Measurements from ENCODE around the gene RDM1.
"Not testable (repeated sequence)": the region's sequence is repeated elsewhere in the genome, so short reads cannot be mapped to it uniquely, and the experiment has no call there.

Gene RDM1

DNA sequence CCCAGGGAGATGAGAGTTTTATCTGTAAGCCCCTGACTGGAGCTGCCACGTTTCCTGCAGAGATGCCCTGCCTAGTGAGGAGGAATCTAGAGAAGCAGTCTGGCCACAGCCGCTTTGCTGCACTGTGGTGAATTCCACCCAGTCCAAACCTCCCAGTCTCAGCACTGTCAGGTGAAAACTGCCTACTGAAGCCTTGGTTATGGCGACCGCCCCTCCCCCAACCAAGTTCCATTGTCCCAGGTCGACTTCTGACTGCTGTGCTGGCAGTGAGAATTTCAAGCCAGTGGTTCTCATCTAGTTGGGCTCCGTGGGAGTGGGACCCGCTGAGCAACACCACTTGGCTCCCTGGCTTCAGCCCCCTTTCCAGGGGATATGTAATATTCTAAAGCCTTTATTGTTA, 23.1 kb upstream of the RDM1 start:
- Histone ChIP-seq H3K9ac (ENCODE audit: low read length) (no peak overlapping the region), H3K27ac (ENCODE audit: low read length) (no peak overlapping the region), H3K4me1 (ENCODE audit: control insufficient read depth, low read depth, low read length) (peaks cover 6% of the 10 kb centered on the region), H3K36me3 (ENCODE audit: control insufficient read depth, low read depth, low read length) (no peaks in the 10 kb centered on the region), H3K27me3 (ENCODE audit: control insufficient read depth, insufficient read depth, low read length) (no peaks in the 10 kb centered on the region), H3K9me3 (ENCODE audit: control insufficient read depth, low read depth, low read length) (no peaks in the 10 kb centered on the region), H3K4me3 (ENCODE audit: low read length) (no peak overlapping the region)

DNA sequence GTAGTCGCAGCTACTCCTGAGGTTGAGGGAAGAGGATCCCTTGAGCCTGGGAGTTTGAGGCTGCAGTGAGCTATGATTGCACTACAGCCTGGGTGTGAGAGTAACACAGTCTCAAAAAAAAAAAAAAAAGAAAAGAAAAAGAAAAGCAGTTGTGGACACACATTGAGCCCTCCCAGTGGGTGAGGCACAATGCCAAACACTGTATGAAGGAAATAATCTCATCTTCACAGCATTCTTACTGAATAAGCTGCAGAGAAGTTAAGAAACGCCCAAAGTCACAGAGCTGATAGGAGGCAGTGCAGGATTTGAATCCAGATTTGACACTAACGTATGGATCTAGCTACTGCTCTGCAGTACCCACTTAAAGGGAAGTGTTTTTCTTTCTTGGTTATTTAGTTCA, 18.8 kb upstream of the RDM1 start:
- peaks cover 6% of the 10 kb centered on the region for H3K4me1 ChIP-seq (ENCODE audit: control insufficient read depth, low read depth, low read length)
- H3K4me3 ChIP-seq (ENCODE audit: low read length) = no peak overlapping the region
- H3K27me3 ChIP-seq (ENCODE audit: control insufficient read depth, insufficient read depth, low read length) = no peaks in the 10 kb centered on the region
- no peaks in the 10 kb centered on the region for H3K36me3 ChIP-seq (ENCODE audit: control insufficient read depth, low read depth, low read length)
- no peaks in the 10 kb centered on the region for H3K9me3 ChIP-seq (ENCODE audit: control insufficient read depth, low read depth, low read length)
- no peak overlapping the region for H3K9ac ChIP-seq (ENCODE audit: low read length)
- no peak overlapping the region for H3K27ac ChIP-seq (ENCODE audit: low read length)

DNA sequence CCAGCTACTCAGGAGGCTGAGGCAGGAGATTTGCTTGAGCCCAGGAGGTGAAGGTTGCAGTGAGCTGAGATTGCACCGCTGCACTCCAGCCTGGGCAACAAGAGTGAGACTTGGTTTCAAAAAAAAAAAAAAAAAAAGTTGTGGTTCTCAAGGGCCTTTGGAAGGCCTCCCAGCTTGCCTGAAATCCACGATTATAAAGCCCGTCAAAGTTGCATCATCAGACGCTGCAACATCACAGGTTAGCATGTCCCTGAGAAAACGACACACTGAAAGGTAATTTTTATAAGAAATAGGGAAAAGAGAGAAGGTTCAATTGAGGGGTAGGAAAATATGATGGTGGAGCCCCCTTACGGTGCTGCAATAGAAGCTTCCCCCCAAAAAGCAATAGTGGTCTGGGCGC, 17.5 kb upstream of the RDM1 start:
- H3K9me3 ChIP-seq (ENCODE audit: control insufficient read depth, low read depth, low read length) = no peaks in the 10 kb centered on the region

DNA sequence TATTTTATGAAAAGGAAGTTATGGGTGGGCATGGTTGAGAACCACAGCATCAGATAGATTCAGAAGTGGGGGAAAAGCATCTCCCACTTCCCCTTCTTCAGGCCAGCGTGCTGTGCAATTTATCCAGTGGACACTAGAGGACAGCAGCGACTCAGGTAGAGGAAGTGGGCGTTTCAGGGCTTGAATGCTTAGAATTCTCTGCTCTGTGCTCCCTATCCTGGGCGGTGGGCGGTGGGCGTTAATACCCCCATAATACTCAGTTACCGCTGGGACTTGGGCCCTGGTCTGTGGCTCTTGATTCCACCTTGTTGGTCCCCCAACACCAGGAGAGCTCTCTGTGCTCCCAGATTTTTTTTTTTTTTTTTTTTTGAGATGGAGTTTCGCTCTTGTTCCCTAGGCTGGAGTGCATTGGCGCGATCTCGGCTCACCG, 16.6 kb upstream of the RDM1 start:
- Histone ChIP-seq H3K4me3 (ENCODE audit: low read length) (no peak overlapping the region), H3K9ac (ENCODE audit: low read length) (no peak overlapping the region), H3K9me3 (ENCODE audit: control insufficient read depth, low read depth, low read length) (no peaks in the 10 kb centered on the region), H3K36me3 (ENCODE audit: control insufficient read depth, low read depth, low read length) (no peaks in the 10 kb centered on the region), H3K4me1 (ENCODE audit: control insufficient read depth, low read depth, low read length) (no peaks in the 10 kb centered on the region), H3K27ac (ENCODE audit: low read length) (no peak overlapping the region), H3K27me3 (ENCODE audit: control insufficient read depth, insufficient read depth, low read length) (no peaks in the 10 kb centered on the region)

More for the DNA sequence above, 17.5 kb upstream of the RDM1 start:
- H3K4me1 ChIP-seq (ENCODE audit: control insufficient read depth, low read depth, low read length) = no peaks in the 10 kb centered on the region
- no peak overlapping the region for H3K4me3 ChIP-seq (ENCODE audit: low read length)
- no peak overlapping the region for H3K27ac ChIP-seq (ENCODE audit: low read length)
- H3K9ac ChIP-seq (ENCODE audit: low read length) = no peak overlapping the region
- H3K27me3 ChIP-seq (ENCODE audit: control insufficient read depth, insufficient read depth, low read length) = no peaks in the 10 kb centered on the region
- H3K36me3 ChIP-seq (ENCODE audit: control insufficient read depth, low read depth, low read length) = no peaks in the 10 kb centered on the region

DNA sequence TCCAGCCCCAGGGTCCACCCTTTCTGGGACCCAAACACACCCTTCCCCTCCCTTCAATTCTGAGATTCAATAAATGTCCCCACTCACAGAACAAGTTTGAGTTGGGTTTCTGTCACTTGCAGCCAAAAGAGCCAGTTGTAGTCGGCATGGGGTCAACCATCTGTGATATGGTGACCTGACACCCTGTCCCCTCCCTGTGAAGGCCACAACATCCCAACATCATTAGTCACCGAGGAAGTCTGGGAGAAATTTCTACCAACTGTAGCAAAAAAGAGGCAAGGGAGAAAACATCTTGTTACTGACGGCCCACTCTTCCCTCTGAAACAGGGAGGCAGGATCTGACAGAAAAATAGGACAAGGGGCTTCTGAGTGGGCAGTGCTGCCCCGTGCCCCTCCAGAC, 13.6 kb upstream of the RDM1 start:
- H3K4me3 ChIP-seq (ENCODE audit: low read length) = no peak overlapping the region
- no peaks in the 10 kb centered on the region for H3K9me3 ChIP-seq (ENCODE audit: control insufficient read depth, low read depth, low read length)
- no peaks in the 10 kb centered on the region for H3K36me3 ChIP-seq (ENCODE audit: control insufficient read depth, low read depth, low read length)

DNA sequence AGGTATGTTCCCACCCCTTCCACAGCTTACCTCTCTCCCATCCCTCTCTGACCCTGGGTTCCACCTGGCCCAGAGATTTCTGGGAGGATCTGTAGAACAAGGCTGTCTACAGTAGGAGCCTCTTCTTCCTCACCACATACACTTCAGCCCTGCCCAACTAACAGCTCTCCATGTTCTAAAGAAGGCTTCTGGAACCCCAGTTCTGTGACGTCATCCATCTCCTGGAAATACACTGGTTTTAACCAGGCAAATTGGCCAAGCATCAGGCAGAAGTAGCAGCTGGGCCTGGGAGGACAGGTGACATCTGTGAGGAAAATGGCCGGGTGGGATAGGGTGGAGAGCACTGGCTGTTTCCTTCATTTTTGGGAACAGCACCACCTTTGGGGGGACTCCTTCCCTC, 13.0 kb upstream of the RDM1 start, which contains the start of gene LYZL6:
Gene LYZL6 (minus strand): TSS at position 177 of the 400 bp plus-strand sequence. CDS start 4,357 bp downstream, outside the sequence.
- H3K4me1 ChIP-seq (ENCODE audit: control insufficient read depth, low read depth, low read length) = no peaks in the 10 kb centered on the region
- no peaks in the 10 kb centered on the region for H3K9me3 ChIP-seq (ENCODE audit: control insufficient read depth, low read depth, low read length)
- H3K4me3 ChIP-seq (ENCODE audit: low read length) = no peak within 1 kb of the TSS
- H3K27me3 ChIP-seq (ENCODE audit: control insufficient read depth, insufficient read depth, low read length) = no peaks in the 10 kb centered on the region
- H3K27ac ChIP-seq (ENCODE audit: low read length) = no peak within 1 kb of the TSS
- no peaks in the 10 kb centered on the region for H3K36me3 ChIP-seq (ENCODE audit: control insufficient read depth, low read depth, low read length)
- H3K9ac ChIP-seq (ENCODE audit: low read length) = no peak within 1 kb of the TSS

More for the DNA sequence above, 13.6 kb upstream of the RDM1 start:
- no peaks in the 10 kb centered on the region for H3K4me1 ChIP-seq (ENCODE audit: control insufficient read depth, low read depth, low read length)
- H3K27ac ChIP-seq (ENCODE audit: low read length) = no peak overlapping the region
- H3K9ac ChIP-seq (ENCODE audit: low read length) = no peak overlapping the region
- H3K27me3 ChIP-seq (ENCODE audit: control insufficient read depth, insufficient read depth, low read length) = no peaks in the 10 kb centered on the region

DNA sequence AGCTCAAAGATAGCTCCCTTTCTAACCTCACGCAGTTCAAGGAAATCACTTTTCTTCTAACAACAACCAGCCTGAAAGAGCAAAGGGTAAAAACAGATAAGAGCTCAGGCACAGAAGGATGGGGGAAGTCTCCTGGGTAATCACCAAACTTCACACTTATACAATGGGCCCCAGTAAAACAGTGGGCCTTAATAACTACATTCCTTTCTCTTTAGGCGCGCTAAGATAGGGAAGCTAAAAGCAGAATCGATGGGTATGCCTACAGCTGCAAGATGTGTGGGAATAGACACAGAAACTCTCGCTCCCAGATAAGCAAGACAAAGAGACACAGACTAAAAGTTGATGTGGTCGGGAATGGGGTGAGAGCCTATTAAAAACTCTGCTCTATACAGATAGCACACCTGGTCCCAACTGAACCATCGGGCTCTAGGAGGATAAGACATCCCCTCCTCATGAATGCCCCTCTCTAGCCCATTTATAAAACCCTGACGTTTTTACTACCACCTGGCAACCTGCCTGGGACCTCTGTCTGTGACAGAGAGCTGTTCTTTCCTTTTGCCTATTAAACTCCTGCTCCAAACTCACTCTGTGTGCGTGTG, 12.1 kb upstream of the RDM1 start:
- Histone ChIP-seq H3K9ac (ENCODE audit: low read length) (no peak overlapping the region), H3K4me3 (ENCODE audit: low read length) (no peak overlapping the region)

DNA sequence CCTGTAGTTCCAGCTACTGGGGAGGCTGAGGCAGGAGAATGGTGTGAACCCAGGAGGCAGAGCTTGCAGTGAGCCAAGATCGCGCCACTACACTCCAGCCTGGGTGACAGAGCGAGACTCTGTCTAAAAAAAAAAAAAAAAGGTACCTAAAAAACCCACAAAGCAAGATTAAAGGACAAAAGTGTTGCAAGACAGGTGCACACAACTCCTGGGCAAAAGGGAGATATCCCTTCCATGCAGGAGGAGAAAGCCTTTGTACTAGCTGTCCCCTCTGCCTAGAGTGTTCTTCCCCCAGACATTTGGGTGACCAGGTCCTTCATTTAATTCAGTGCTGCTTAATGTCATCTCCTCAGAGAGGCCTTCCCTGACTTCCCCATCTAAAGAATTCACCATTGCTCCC, 7.9 kb upstream of the RDM1 start:
- H3K4me1 ChIP-seq (ENCODE audit: control insufficient read depth, low read depth, low read length); H3K27me3 ChIP-seq (ENCODE audit: control insufficient read depth, insufficient read depth, low read length); H3K4me3 ChIP-seq (ENCODE audit: low read length); H3K36me3 ChIP-seq (ENCODE audit: control insufficient read depth, low read depth, low read length); H3K9me3 ChIP-seq (ENCODE audit: control insufficient read depth, low read depth, low read length); H3K9ac ChIP-seq (ENCODE audit: low read length); H3K27ac ChIP-seq (ENCODE audit: low read length): not testable (repeated sequence)

More for the DNA sequence above, 12.1 kb upstream of the RDM1 start:
- Histone ChIP-seq H3K4me1 (ENCODE audit: control insufficient read depth, low read depth, low read length) (no peaks in the 10 kb centered on the region), H3K27me3 (ENCODE audit: control insufficient read depth, insufficient read depth, low read length) (no peaks in the 10 kb centered on the region), H3K9me3 (ENCODE audit: control insufficient read depth, low read depth, low read length) (no peaks in the 10 kb centered on the region), H3K36me3 (ENCODE audit: control insufficient read depth, low read depth, low read length) (no peaks in the 10 kb centered on the region), H3K27ac (ENCODE audit: low read length) (no peak overlapping the region)

DNA sequence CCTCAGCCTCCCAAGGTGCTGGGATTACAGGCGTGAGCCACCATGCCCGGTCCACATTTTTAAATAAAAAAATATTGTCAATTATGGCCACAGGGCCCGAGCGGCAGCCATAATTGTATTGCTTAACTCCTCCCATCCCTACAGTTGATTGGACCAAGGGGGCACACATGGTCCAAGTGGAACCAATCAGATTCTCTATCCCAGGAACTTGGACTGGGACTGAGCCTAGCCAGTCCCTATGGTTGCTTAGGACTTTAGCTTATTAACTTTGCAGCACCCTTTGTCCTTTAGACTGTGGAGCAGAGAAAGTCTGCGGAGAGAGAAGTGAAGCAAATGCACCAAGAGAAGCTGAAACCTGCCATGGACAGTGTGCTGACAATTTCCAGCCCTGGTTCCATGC, 5.5 kb upstream of the RDM1 start:
- H3K9ac ChIP-seq (ENCODE audit: low read length) = no peak overlapping the region
- no peak overlapping the region for H3K27ac ChIP-seq (ENCODE audit: low read length)
- H3K4me3 ChIP-seq (ENCODE audit: low read length) = no peak overlapping the region
- peaks cover 8% of the 10 kb centered on the region for H3K4me1 ChIP-seq (ENCODE audit: control insufficient read depth, low read depth, low read length)
- no peaks in the 10 kb centered on the region for H3K27me3 ChIP-seq (ENCODE audit: control insufficient read depth, insufficient read depth, low read length)
- no peaks in the 10 kb centered on the region for H3K36me3 ChIP-seq (ENCODE audit: control insufficient read depth, low read depth, low read length)
- no peaks in the 10 kb centered on the region for H3K9me3 ChIP-seq (ENCODE audit: control insufficient read depth, low read depth, low read length)

DNA sequence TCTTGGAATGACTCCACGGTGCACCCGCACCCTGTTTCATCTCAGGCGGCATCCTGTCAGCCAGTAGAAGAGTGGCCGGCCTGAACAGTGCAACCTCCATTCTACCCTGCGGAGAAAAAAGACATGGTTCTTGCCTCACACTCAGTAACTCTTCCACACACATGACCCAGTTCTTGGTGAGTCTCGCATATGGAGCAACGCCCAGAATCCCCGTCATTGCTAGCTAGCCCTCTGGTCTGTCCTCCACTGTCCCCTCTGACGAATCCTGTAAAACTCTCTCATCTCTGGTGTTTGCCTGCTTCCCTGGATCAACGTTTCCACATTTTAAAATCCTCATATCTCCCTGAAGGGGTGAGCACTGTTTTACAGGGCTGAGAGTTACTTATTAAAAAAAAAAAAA, 4.2 kb upstream of the RDM1 start:
- no peak overlapping the region for H3K27ac ChIP-seq (ENCODE audit: low read length)
- no peak overlapping the region for H3K4me3 ChIP-seq (ENCODE audit: low read length)
- no peak overlapping the region for H3K9ac ChIP-seq (ENCODE audit: low read length)
- H3K4me1 ChIP-seq (ENCODE audit: control insufficient read depth, low read depth, low read length) = peaks cover 12% of the 10 kb centered on the region
- H3K27me3 ChIP-seq (ENCODE audit: control insufficient read depth, insufficient read depth, low read length) = peaks cover 6% of the 10 kb centered on the region
- no peaks in the 10 kb centered on the region for H3K9me3 ChIP-seq (ENCODE audit: control insufficient read depth, low read depth, low read length)
- no peaks in the 10 kb centered on the region for H3K36me3 ChIP-seq (ENCODE audit: control insufficient read depth, low read depth, low read length)

DNA sequence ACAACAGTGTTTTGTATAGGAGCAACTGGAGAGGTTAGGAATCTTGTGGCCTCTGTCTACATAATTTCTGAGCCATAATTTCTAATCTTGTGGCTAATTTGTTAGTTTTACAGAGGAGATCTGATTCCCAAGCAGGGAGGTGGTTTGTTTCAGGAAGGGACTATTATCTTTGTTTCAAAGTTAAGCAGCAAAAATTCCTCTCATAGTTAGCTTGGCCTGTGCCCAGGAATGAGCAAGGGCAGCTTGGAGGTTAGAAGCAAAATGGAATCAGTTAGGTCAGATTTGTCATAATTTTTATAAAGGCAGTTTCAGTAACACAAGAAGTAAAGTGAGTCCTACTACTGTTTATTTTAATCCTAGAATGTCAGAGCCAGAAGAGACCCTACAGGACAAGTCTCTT, 2.0 kb upstream of the RDM1 start:
- H3K27ac ChIP-seq (ENCODE audit: low read length) = no peak overlapping the region
- H3K9ac ChIP-seq (ENCODE audit: low read length) = no peak overlapping the region
- H3K4me3 ChIP-seq (ENCODE audit: low read length) = no peak overlapping the region
- H3K9me3 ChIP-seq (ENCODE audit: control insufficient read depth, low read depth, low read length) = no peaks in the 10 kb centered on the region
- H3K4me1 ChIP-seq (ENCODE audit: control insufficient read depth, low read depth, low read length) = peaks cover 12% of the 10 kb centered on the region
- H3K27me3 ChIP-seq (ENCODE audit: control insufficient read depth, insufficient read depth, low read length) = peaks cover 8% of the 10 kb centered on the region
- no peaks in the 10 kb centered on the region for H3K36me3 ChIP-seq (ENCODE audit: control insufficient read depth, low read depth, low read length)

DNA sequence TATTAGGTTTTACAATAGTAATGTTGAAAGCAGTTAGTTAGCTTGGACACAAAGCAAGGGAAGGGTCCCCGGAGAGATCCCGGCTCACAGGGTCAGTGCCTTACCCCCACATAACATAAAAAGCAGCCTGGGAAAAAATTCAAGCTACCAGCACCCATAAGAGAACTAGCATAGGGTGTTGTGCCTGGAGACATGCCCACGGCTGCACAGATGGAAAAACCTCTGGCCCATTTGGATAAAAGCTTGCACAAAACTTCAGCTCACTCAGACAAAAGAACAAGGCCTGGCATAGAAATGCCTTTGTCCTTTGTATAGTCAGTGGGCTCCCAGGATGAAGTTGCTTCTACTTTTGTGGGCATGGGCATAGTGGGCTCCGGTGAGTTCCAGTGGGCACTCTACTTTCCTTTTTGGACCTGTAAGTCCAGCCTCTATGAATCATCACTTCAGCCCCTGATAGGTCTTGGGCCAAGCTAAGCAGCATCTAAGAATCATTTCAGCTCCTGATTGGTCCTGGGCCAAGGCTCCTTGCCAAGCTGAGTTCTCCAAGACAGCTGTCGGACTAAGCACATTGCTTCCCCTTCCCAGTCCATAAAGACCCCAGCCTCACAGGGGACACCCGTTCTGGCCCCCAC, 1.3 kb upstream of the RDM1 start:
- H3K4me1 ChIP-seq (ENCODE audit: control insufficient read depth, low read depth, low read length) = peaks cover 12% of the 10 kb centered on the region
- no peak overlapping the region for H3K4me3 ChIP-seq (ENCODE audit: low read length)
- H3K27ac ChIP-seq (ENCODE audit: low read length) = no peak overlapping the region
- H3K9ac ChIP-seq (ENCODE audit: low read length) = no peak overlapping the region
- H3K9me3 ChIP-seq (ENCODE audit: control insufficient read depth, low read depth, low read length) = no peaks in the 10 kb centered on the region
- H3K36me3 ChIP-seq (ENCODE audit: control insufficient read depth, low read depth, low read length) = no peaks in the 10 kb centered on the region
- H3K27me3 ChIP-seq (ENCODE audit: control insufficient read depth, insufficient read depth, low read length) = peaks cover 8% of the 10 kb centered on the region

All from iPS-18a (cell line).